Adrenal gland (tissue), 5 donors: ENCODE results near the gene STX5.

ENCODE experiments used
- CTCF ChIP-seq, 6 experiments: fragments of 450-650 bp in 4 of 6; fragments of 200-600 bp in 2 of 6; sonication (generic) in 1 of 6; IDR thresholded peaks; 1 replicate in 5 of 6; 2 replicates in 1 of 6; pipeline versions ENCODE4 v1.5.1 to v1.8.0; 2016 to 2021; ENCODE audit warnings: antibody characterized with exemption in 6 of 6, mild to moderate bottlenecking in 2 of 6, moderate library complexity in 1 of 6
- POLR2A ChIP-seq, 2 donors: fragments of 450-650 bp; IDR thresholded peaks; one replicate each; pipeline ENCODE4 v1.6.1; 2017; ENCODE audit warnings: antibody characterized with exemption in 2 of 2, mild to moderate bottlenecking in 2 of 2, moderate library complexity in 1 of 2
- donor health status: DM: no; HTN: no; CAD: no.

GRCh38 chr11:62874851-62875250, 43.0 kb upstream of the STX5 start:
- TF ChIP-seq CTCF (IDR thresholded peaks at IDR 0.05) (no peak), POLR2A (IDR thresholded peaks at IDR 0.05) (no peak)
